WTC11 (cell line): ENCODE results near the gene BAIAP2.

ENCODE experiments used
- FOXJ3 ChIP-seq: sonication (generic); formaldehyde crosslinking; IDR thresholded peaks from 2 replicates; pipeline ENCODE4 v1.9.0; 2021; ENCODE audit warnings: missing genetic modification reagents, mild to moderate bottlenecking, borderline replicate concordance
- FOXP1 ChIP-seq: sonication (generic); formaldehyde crosslinking; IDR thresholded peaks from 2 replicates; pipeline ENCODE4 v1.8.0; 2022; ENCODE audit warnings: missing genetic modification reagents, mild to moderate bottlenecking, moderate library complexity, borderline replicate concordance
- GRHL2 ChIP-seq: fragments of 250-450 bp; sonication (Bioruptor Pico); IDR thresholded peaks from 2 replicates; pipeline ENCODE4 v1.8.0; 2022; ENCODE audit warnings: mild to moderate bottlenecking, moderate library complexity; ENCODE audit not compliant: insufficient replicate concordance, severe bottlenecking
- JUN ChIP-seq: sonication (generic); formaldehyde crosslinking; IDR thresholded peaks from 2 replicates; pipeline ENCODE4 v1.8.0; 2023; ENCODE audit warnings: mild to moderate bottlenecking, missing genetic modification reagents
- NFYB ChIP-seq: sonication (generic); formaldehyde crosslinking; conservative IDR thresholded peaks from 2 replicates; pipeline ENCODE4 v1.8.0; 2022; ENCODE audit warnings: low read depth, missing genetic modification reagents
- ZBTB21 ChIP-seq: sonication (generic); formaldehyde crosslinking; IDR thresholded peaks from 2 replicates; pipeline ENCODE4 v1.8.1; 2023; ENCODE audit warnings: mild to moderate bottlenecking, missing genetic modification reagents, borderline replicate concordance
- ZNF121 ChIP-seq: sonication (generic); formaldehyde crosslinking; IDR thresholded peaks from 2 replicates; pipeline ENCODE4 v1.8.0; 2023; ENCODE audit warnings: missing genetic modification reagents
- TF ChIP-seq, protein P1 (sequence below): fragments of 200-600 bp; IDR thresholded peaks from 2 replicates; pipeline ENCODE4 v1.8.0; 2022; ENCODE audit warnings: antibody characterized with exemption
- TF ChIP-seq, protein P2 (sequence below): sonication (generic); formaldehyde crosslinking; IDR thresholded peaks from 2 replicates; pipeline ENCODE4 v1.8.1; 2022; ENCODE audit warnings: mild to moderate bottlenecking, moderate library complexity, missing genetic modification reagents
- TF ChIP-seq, protein P3 (sequence below): sonication (generic); formaldehyde crosslinking; IDR thresholded peaks from 2 replicates; pipeline ENCODE4 v1.8.0; 2022; ENCODE audit warnings: mild to moderate bottlenecking, missing genetic modification reagents
- TF ChIP-seq, protein P4 (sequence below): sonication (generic); formaldehyde crosslinking; IDR thresholded peaks from 2 replicates; pipeline ENCODE4 v1.8.1; 2023; ENCODE audit warnings: mild to moderate bottlenecking, missing genetic modification reagents, moderate library complexity

DNA sequence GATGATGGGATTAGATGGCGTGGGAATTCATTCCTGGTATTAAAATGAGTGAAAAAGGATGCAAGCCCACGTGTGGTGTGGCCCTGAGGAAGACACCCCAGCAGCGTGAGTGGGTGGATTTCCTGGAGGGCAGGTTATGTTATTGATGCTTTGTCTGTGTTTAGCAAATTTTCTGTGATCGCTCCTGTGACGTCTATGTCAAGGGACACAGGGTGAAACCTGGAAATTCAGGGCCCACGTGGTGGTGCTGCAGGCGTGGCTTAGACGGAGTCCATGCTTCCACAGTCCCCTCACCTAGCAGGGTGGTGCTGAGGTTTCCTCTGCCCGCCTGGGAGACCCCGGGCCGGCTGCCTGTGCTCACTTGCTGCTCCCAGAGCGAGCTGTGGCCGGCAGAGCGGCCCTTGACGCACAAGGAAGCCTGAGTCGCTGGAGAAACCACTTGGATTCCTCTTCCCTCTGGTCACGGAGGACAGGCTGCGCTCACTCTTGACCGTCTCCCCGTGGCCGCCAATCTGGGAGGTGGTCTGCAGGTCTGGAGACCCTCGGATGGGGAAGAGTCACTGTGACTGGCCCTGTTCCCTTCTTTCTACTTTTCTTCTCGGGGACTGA lies 23.4 kb downstream of the BAIAP2 start:
- TF ChIP-seq JUN (CRISPR knock-in tag) (no peak), FOXJ3 (CRISPR knock-in tag) (no peak), ZNF121 (no peak), GRHL2 (CRISPR knock-in tag) (no peak), FOXP1 (CRISPR knock-in tag) (no peak), NFYB (CRISPR knock-in tag) (no peak), ZBTB21 (no peak)
- TF ChIP-seq, protein P1, sequence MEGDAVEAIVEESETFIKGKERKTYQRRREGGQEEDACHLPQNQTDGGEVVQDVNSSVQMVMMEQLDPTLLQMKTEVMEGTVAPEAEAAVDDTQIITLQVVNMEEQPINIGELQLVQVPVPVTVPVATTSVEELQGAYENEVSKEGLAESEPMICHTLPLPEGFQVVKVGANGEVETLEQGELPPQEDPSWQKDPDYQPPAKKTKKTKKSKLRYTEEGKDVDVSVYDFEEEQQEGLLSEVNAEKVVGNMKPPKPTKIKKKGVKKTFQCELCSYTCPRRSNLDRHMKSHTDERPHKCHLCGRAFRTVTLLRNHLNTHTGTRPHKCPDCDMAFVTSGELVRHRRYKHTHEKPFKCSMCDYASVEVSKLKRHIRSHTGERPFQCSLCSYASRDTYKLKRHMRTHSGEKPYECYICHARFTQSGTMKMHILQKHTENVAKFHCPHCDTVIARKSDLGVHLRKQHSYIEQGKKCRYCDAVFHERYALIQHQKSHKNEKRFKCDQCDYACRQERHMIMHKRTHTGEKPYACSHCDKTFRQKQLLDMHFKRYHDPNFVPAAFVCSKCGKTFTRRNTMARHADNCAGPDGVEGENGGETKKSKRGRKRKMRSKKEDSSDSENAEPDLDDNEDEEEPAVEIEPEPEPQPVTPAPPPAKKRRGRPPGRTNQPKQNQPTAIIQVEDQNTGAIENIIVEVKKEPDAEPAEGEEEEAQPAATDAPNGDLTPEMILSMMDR, result no peak
- TF ChIP-seq, protein P2, sequence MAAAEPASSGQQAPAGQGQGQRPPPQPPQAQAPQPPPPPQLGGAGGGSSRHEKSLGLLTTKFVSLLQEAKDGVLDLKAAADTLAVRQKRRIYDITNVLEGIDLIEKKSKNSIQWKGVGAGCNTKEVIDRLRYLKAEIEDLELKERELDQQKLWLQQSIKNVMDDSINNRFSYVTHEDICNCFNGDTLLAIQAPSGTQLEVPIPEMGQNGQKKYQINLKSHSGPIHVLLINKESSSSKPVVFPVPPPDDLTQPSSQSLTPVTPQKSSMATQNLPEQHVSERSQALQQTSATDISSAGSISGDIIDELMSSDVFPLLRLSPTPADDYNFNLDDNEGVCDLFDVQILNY (CRISPR knock-in tag), result no peak
- TF ChIP-seq, protein P3, sequence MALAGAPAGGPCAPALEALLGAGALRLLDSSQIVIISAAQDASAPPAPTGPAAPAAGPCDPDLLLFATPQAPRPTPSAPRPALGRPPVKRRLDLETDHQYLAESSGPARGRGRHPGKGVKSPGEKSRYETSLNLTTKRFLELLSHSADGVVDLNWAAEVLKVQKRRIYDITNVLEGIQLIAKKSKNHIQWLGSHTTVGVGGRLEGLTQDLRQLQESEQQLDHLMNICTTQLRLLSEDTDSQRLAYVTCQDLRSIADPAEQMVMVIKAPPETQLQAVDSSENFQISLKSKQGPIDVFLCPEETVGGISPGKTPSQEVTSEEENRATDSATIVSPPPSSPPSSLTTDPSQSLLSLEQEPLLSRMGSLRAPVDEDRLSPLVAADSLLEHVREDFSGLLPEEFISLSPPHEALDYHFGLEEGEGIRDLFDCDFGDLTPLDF (CRISPR knock-in tag), result no peak
- TF ChIP-seq, protein P4, sequence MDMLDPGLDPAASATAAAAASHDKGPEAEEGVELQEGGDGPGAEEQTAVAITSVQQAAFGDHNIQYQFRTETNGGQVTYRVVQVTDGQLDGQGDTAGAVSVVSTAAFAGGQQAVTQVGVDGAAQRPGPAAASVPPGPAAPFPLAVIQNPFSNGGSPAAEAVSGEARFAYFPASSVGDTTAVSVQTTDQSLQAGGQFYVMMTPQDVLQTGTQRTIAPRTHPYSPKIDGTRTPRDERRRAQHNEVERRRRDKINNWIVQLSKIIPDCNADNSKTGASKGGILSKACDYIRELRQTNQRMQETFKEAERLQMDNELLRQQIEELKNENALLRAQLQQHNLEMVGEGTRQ (CRISPR knock-in tag), result no peak
